HG02571 (cell line): ENCODE data around the gene AIP.
"Not testable (repeated sequence)": the region's sequence is repeated elsewhere in the genome, so short reads cannot be mapped to it uniquely, and the experiment has no call there.

Experiments used
- ATAC-seq: cut with Tn5 transposase; IDR thresholded peaks from one replicate; pipeline ENCODE4 v1.9.1; 2021; ENCODE audit warnings: mild to moderate bottlenecking, moderate library complexity; ENCODE audit not compliant: unreplicated experiment

The AIP gene

GRCh38 chr11:67505605-67506396 is 23.0 kb downstream of the AIP start:
- no peak for ATAC-seq

DNA sequence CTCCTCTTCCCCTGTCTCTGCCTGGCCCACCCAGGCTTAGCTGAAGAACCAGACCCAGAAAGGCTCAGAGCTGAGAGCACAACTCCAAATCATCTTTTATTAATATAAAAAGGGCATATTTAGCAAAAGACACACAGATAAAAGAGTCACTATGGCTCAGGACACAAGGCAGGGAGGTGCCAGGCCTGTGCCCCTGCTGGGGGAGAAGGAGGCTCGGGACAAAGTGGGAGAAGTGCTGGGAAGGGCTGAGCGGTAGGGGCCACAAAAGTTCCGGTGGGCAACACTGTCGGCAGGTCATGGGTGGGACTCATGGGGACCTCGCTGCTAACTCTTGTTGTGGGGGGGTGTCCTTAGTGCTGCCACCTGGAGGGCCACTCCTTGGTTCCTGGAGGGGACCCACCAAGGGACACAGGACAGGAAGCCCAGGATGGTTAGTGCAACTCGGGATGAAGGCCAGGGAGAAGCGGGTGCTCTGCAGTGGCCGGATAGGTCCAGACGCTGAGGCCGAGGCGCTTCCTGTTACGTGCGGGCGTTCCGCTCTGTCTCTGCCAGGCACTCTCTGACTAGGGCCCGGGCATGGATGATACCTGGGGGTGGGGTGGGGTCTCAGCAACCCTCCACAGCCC is 23.7 kb downstream of the AIP start:
- no peak for ATAC-seq

DNA sequence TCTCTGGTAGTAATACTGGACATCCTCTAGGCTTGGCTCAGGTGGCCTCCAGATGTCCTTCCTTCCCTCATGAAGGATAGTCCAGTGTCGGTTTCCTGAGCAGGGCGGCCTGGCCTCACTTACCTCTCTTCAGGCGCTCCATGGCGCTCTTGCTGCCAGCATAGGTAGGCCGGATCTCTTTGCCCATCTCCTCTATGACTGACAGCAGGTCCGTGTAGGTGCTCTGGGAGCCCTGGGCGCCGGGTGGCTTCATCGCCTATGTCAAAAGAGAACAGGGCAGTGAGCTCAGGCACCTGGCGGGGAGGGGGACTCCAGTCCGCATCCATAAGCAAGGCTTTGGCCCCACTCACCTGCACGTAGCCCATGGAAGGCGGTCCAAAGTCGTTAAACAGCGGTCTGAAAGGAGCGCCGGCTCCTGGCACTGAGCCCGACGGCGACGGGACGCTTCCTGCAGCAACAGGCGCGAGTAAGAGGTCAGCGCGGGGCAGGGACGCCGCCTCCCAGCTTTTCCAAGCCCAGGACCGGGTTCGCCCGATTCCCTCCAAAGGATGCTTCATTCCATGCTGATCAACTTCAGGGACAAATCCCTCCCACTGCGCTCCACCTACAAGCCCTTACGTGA is 24.5 kb downstream of the AIP start:
- no peak for ATAC-seq

GRCh38 chr11:67507864-67508485 is 25.1 kb downstream of the AIP start, which contains the start of gene CDK2AP2:
Gene CDK2AP2, minus strand, starts transcription at chr11:67508162. Its CDS starts 80 bp downstream, at chr11:67508082.
- peak; percentile 67 for ATAC-seq

DNA sequence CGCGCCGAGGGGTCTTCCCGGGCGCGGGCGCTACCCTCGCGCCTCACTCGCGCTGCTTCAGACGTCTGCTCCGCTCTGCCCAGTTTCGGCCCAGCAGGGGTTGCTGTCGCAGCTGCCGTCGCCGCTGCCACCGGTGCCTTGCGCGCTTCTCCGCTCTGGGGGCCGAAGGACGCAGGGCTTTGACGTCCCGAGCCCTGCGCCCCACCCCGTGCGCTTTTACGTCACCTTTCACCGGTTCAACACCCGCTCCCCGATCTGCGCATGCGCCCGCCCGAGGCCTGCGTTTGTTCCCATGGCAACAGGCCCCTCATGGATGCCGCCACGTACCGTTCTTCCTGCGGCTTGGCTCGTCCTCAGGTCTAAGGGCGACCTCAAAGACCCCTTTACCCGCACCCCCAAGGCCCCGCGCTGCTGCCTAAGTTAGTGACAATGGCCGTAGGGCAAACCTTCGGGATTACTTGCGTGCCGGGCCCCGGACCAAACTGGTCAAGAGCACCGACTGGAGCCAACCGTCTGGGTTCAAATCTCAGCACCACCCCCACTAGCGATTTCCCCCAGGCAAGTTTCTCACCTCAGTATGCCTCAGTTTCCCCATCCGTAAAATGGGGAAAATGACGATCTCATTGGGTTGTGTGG is 25.8 kb downstream of the AIP start:
- peak; percentile 31 for ATAC-seq

DNA sequence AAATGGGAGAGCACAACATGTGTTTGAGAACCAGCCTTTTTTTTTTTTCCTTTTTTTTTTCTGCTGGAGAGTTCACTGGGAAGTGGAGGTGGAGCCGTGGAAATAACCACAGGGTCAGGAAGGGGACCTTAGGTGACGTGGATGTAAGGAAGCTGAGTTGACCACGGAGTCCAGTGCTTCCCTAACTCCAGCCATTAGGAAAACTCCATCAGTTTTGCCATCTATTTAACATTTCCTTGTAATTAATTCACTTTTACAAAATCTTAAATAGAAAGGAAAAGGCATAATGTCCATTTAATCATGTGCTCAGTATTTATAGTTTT is 27.2 kb downstream of the AIP start:
- ATAC-seq = no peak

DNA sequence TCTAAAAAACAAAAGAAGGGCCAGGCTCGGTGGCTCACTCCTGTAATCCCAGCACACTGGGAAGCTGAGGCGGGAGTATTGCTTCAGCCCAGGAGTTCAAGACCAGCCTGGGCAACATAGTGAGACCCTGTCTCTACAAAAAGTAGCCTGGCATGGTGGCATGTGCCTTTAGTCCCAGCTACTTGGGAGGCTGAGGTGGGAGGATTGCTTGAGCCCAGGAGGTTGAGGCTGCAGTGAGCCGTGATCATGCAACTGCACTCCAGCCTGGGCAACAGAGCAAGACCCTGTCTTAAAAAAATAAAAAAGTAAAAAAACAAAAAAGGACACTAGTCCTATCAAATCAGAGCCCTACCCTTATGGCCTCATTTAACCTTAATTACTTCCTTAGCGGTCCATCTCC is 28.7 kb downstream of the AIP start:
- not testable (repeated sequence) for ATAC-seq

DNA sequence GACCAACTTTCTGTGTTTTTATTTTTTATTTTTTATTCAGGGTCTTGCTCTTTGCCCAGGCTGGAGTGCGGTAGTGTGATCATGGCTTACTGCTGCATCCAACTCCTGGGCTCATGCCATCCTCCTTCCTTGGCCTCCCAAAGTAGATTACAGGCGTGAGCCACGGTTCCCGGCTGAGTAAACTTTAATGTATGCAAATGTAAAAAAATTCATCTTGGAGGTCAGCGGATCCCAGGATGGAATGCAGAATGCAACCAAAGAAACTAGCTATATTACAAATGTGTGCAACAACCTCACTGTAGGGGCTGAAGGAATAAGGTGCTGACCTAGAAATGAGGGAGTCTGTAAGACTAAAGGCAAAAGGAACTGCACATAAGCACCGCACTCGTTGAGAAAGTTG is 31.3 kb downstream of the AIP start:
- ATAC-seq = no peak

DNA sequence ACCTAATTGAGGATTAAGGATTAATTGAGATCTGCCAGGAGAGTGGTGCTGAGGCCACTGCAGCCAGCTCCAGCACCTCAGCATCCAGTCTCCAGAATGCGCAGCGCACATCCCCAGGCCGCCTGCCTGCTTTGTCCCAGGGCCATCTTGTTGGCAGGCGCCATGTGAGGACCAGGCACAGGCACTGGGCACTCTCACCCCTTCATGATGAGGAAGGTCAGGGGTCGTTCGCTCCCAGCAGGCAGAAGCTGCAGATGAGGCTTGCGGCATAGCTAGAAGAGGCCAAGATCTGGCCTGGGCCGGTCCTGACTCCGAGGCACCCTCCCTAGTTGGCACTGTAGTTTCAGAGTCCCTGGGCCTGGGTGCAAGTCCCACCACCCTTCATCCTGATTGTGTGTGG is 34.0 kb downstream of the AIP start:
- no peak for ATAC-seq

- no peak for ATAC-seq
Observed at GRCh38 chr11:67517784-67518552, 35.1 kb downstream of the AIP start.

DNA sequence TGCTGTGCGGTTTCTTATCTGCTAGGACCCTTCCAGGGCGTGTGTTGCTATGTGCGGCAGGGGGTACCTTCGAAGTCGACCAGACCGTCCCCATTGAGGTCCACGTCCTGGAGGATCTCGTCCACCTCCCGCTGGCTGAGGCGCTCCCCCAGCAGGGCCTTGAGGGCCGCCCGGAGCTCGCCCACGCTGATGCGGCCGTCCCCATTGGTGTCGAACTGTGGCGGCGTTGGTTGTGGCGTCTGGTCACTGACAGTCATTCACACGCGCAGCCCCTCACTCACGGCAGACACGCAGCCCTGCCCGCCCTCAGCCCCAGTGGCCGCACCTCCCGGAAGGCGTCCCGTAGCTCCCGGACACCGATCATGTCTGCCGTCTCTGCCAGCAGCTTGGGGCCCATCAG is 36.9 kb downstream of the AIP start:
- no peak for ATAC-seq

DNA sequence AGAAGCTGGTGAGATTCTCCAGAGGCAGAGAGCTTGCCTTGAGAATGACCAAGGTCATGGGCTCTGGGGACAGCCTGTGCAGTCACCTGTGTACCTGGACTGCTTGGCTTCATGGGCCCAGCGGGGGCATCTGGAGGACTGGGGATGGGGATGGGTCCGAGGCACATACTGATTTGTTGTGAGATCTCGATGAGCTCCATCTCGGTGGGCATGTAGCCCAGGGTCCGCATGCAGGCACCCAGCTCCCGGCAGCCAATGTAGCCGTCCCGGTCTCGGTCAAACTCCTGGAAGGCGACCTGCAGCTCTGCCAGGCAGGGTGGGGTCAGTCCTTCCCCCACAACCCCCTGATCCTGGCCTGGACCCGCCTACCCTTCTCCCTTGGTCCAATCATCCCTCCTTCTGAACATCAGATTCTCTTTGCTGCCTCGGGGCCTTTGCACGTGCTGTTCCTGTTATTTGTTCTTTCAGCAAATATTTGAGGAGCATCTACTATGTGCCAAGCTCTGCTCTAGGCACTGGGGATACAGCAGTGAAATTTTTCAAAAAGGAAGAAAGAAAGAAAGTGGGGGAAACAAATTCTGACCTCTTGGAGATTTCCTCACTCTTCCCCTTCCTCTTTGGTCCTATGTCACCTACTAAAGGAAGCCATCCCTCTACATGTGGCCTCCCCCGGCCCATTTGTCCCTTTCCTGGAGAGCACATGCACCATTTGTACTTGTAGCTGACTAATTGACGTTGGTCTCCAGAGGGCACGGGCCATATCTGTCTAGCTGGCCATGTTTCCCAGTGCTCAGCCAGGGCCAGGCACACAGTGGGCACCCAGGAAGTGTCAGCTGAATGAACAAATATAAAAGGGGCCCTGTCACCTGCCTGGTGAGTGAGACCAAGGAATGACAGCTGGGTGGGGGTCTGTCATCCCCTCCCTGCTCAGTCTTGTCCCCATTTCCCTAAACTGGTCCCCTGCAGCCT is 38.3 kb downstream of the AIP start:
- no peak for ATAC-seq

- ATAC-seq = no peak
Observed at GRCh38 chr11:67521924-67522323, 39.1 kb downstream of the AIP start.

DNA sequence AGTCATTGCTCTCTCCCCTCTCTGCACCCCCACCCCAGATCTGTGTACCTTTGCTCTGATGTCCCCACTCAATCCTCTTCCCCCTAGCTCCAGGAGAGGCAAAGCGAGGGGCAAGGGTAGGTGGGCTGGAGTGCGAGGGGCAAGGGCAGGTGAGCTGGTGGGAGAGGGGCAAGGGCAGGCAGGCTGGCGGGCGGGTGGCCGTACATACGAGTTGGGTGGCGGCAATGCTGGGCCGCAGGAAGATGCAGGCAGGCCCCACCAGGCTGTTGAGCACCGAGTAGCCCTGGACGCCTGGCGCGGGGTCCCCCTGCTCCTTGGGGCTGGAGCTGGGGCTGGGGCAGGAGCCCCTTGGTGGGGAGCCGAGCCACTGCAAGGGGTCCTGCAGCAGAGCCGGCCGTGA is 39.5 kb downstream of the AIP start:
- ATAC-seq = no peak

- no peak for ATAC-seq
Observed at GRCh38 chr11:67522844-67523555, 40.2 kb downstream of the AIP start, which contains the start of gene CABP2. Gene CABP2, minus strand, starts transcription at chr11:67523446. Its CDS starts 120 bp downstream, at chr11:67523326.

DNA sequence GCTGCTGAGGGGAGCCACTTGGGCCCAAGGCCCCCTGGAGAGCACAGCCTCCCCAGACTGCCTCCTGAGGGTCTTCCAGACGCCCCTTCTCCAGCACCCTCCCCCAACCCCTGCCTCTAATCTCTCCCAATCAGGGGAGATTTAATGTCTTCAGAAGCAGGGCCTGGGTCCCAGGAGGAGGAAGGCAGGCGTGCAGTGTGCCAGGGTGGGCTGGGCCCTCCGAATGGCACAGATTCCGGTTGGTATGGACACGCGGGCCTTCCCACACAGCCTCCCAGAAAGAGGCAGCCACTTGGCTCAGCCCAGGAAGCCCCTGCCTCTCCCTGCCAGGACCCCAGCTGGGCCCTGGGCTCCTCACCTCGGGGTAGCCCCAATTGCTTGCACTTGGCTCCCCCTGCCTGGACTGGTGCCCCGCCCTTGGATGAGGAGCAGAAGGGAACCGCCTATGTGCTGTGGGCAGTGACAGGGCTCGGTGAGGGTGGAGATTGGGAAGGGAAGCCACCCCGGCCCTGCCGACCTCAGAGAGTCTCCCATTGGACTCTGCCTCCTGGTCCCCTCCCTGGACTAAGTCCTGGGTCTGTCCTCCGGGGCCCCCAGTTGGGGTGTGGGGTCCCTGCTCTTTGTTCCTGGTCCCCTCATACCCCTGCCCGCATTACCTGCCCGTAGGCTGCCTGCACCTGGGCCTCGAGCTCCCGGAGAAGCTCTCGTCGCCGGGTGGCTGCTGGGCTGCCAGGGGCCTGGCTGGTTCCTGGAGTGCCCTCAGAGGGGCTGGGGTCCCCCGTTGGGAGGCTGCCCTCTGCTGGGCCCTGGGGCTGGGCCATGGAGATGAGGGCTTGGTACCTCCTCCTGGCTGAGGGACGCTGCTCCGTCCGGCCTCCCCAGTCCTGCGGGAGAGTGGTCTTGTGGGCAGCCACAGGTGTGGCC is 41.0 kb downstream of the AIP start:
- ATAC-seq = no peak

GRCh38 chr11:67524480-67524808 is 41.6 kb downstream of the AIP start:
- ATAC-seq = no peak
